Memory B cell (primary cell): ENCODE data around the gene OR6C4.
"Not testable (repeated sequence)": the region's sequence is repeated elsewhere in the genome, so short reads cannot be mapped to it uniquely, and the experiment has no call there.

Experiments used
- ATAC-seq: fragments of 150-1000 bp; cut with Tn5 transposase; 2 replicates; pipeline ENCODE4 v1.10.0; 2021; ENCODE audit warnings: low read depth, mild to moderate bottlenecking, moderate library complexity
- DNase-seq, 2 donors: peaks; one replicate each; pipeline ENCODE4 v3.0.0; 2022; ENCODE audit warnings: low spot score in 2 of 2
- H3K27ac Mint-ChIP-seq: one replicate; pipeline ENCODE4 v1.8.0; 2022; ENCODE audit warnings: mild to moderate bottlenecking, moderate library complexity, mixed read lengths
- H3K27me3 Mint-ChIP-seq: one replicate; pipeline ENCODE4 v1.8.0; 2022; ENCODE audit warnings: mixed read lengths
- H3K36me3 Mint-ChIP-seq: one replicate; pipeline ENCODE4 v1.8.0; 2022; ENCODE audit warnings: mild to moderate bottlenecking, mixed read lengths
- H3K4me1 Mint-ChIP-seq: one replicate; pipeline ENCODE4 v1.8.0; 2022; ENCODE audit warnings: mixed read lengths
- H3K4me3 Mint-ChIP-seq: one replicate; pipeline ENCODE4 v1.8.0; 2022; ENCODE audit warnings: mild to moderate bottlenecking, moderate library complexity, mixed read lengths
- H3K9me3 Mint-ChIP-seq: one replicate; pipeline ENCODE4 v1.8.0; 2022; ENCODE audit warnings: mixed read lengths

The OR6C4 gene

GRCh38 chr12:55549302-55549701 is at the start of gene OR6C4:
OR6C4 (plus strand) TSS chr12:55549602; CDS start chr12:55551227, 1,625 bp downstream.
- ATAC-seq (no peak), DNase-seq (no peak)
- Mint-ChIP-seq H3K27ac (no peak within 1 kb of the TSS), H3K27me3 (peaks cover 12% of the 10 kb centered on the region), H3K36me3 (no peaks in the 10 kb centered on the region), H3K9me3 (no peaks in the 10 kb centered on the region), H3K4me3 (no peak within 1 kb of the TSS), H3K4me1 (peaks cover 2% of the 10 kb centered on the region)

- Mint-ChIP-seq H3K36me3 (no peaks in the 10 kb centered on the region), H3K27ac (no peak overlapping the region), H3K9me3 (no peaks in the 10 kb centered on the region), H3K27me3 (peaks cover 1% of the 10 kb centered on the region), H3K4me3 (no peak overlapping the region), H3K4me1 (peaks cover 9% of the 10 kb centered on the region)
- no peak for DNase-seq
- ATAC-seq: no peak
These were observed 49.6 kb upstream of the OR6C4 start for GRCh38 chr12:55499810-55500252.

- Mint-ChIP-seq H3K27ac (no peak overlapping the region), H3K27me3 (peaks cover 1% of the 10 kb centered on the region), H3K4me3 (no peak overlapping the region), H3K4me1 (peaks cover 9% of the 10 kb centered on the region), H3K36me3 (no peaks in the 10 kb centered on the region), H3K9me3 (no peaks in the 10 kb centered on the region)
- ATAC-seq (no peak), DNase-seq (no peak)
These were observed 47.8 kb upstream of the OR6C4 start for GRCh38 chr12:55501601-55502000.

GRCh38 chr12:55515696-55516095 is 33.7 kb upstream of the OR6C4 start:
- no peak for ATAC-seq
- H3K36me3 Mint-ChIP-seq: no peaks in the 10 kb centered on the region
- DNase-seq: no peak
- peaks cover 2% of the 10 kb centered on the region for H3K9me3 Mint-ChIP-seq
- no peak overlapping the region for H3K27ac Mint-ChIP-seq
- peaks cover 6% of the 10 kb centered on the region for H3K27me3 Mint-ChIP-seq
- no peak overlapping the region for H3K4me3 Mint-ChIP-seq
- H3K4me1 Mint-ChIP-seq: no peaks in the 10 kb centered on the region

GRCh38 chr12:55516391-55516790 is 33.0 kb upstream of the OR6C4 start:
- no peak overlapping the region for H3K4me3 Mint-ChIP-seq
- no peak for ATAC-seq
- no peaks in the 10 kb centered on the region for H3K4me1 Mint-ChIP-seq
- no peak overlapping the region for H3K27ac Mint-ChIP-seq
- no peak for DNase-seq
- H3K36me3 Mint-ChIP-seq: no peaks in the 10 kb centered on the region
- peaks cover 2% of the 10 kb centered on the region for H3K9me3 Mint-ChIP-seq
- peaks cover 6% of the 10 kb centered on the region for H3K27me3 Mint-ChIP-seq

- H3K27me3 Mint-ChIP-seq: peaks cover 12% of the 10 kb centered on the region
- DNase-seq, H3K36me3 Mint-ChIP-seq, H3K9me3 Mint-ChIP-seq, H3K27ac Mint-ChIP-seq, H3K4me1 Mint-ChIP-seq, H3K4me3 Mint-ChIP-seq, ATAC-seq: not testable (repeated sequence)
These were observed 1.2 kb upstream of the OR6C4 start for GRCh38 chr12:55548235-55548634.

GRCh38 chr12:55548756-55549155 is 646 bp upstream of the OR6C4 start:
- DNase-seq (no peak), ATAC-seq (no peak)
- H3K27ac Mint-ChIP-seq: no peak overlapping the region
- no peaks in the 10 kb centered on the region for H3K36me3 Mint-ChIP-seq
- peaks cover 12% of the 10 kb centered on the region for H3K27me3 Mint-ChIP-seq
- no peak overlapping the region for H3K4me3 Mint-ChIP-seq
- no peaks in the 10 kb centered on the region for H3K9me3 Mint-ChIP-seq
- H3K4me1 Mint-ChIP-seq: peaks cover 2% of the 10 kb centered on the region

- Mint-ChIP-seq H3K27ac (no peak overlapping the region), H3K36me3 (no peaks in the 10 kb centered on the region), H3K9me3 (peaks cover 16% of the 10 kb centered on the region), H3K4me1 (no peaks in the 10 kb centered on the region), H3K4me3 (no peak overlapping the region), H3K27me3 (peaks cover 8% of the 10 kb centered on the region)
- DNase-seq: no peak
- no peak for ATAC-seq
These were observed 4.9 kb downstream of the OR6C4 start for GRCh38 chr12:55554296-55554695.

- not testable (repeated sequence) for ATAC-seq, H3K4me1 Mint-ChIP-seq, H3K27ac Mint-ChIP-seq, H3K36me3 Mint-ChIP-seq, H3K4me3 Mint-ChIP-seq, H3K27me3 Mint-ChIP-seq, DNase-seq
- H3K9me3 Mint-ChIP-seq: peaks cover 16% of the 10 kb centered on the region
These were observed 20.7 kb downstream of the OR6C4 start for GRCh38 chr12:55570060-55570459.

- peaks cover 16% of the 10 kb centered on the region for H3K9me3 Mint-ChIP-seq
These were observed 21.3 kb downstream of the OR6C4 start for GRCh38 chr12:55570689-55571088.

GRCh38 chr12:55572168-55572567 is 22.8 kb downstream of the OR6C4 start, which contains the start of gene OR2AP1:
OR2AP1 (plus strand) TSS chr12:55572468; CDS start chr12:55574415, 1,947 bp downstream.
- H3K9me3 Mint-ChIP-seq: peaks cover 15% of the 10 kb centered on the region
- DNase-seq: no peak
- no peak within 1 kb of the TSS for H3K27ac Mint-ChIP-seq
- H3K36me3 Mint-ChIP-seq: peaks cover 10% of the 10 kb centered on the region
- ATAC-seq: no peak
- peaks cover 6% of the 10 kb centered on the region for H3K27me3 Mint-ChIP-seq
- no peaks in the 10 kb centered on the region for H3K4me1 Mint-ChIP-seq
- H3K4me3 Mint-ChIP-seq: no peak within 1 kb of the TSS

More at GRCh38 chr12:55570689-55571088, 21.3 kb downstream of the OR6C4 start:
- ATAC-seq, H3K4me3 Mint-ChIP-seq, H3K36me3 Mint-ChIP-seq, H3K27me3 Mint-ChIP-seq, H3K27ac Mint-ChIP-seq, DNase-seq, H3K4me1 Mint-ChIP-seq: not testable (repeated sequence)

GRCh38 chr12:55582066-55582465 is 32.7 kb downstream of the OR6C4 start:
- no peak for ATAC-seq
- H3K36me3 Mint-ChIP-seq: no peaks in the 10 kb centered on the region
- peaks cover 6% of the 10 kb centered on the region for H3K9me3 Mint-ChIP-seq
- no peaks in the 10 kb centered on the region for H3K4me1 Mint-ChIP-seq
- peaks cover 21% of the 10 kb centered on the region for H3K27me3 Mint-ChIP-seq
- DNase-seq: no peak
- H3K4me3 Mint-ChIP-seq: no peak overlapping the region
- H3K27ac Mint-ChIP-seq: no peak overlapping the region

GRCh38 chr12:55585817-55586216 is 36.4 kb downstream of the OR6C4 start:
- no peak overlapping the region for H3K27ac Mint-ChIP-seq

GRCh38 chr12:55590152-55590551 is 40.8 kb downstream of the OR6C4 start:
- H3K9me3 Mint-ChIP-seq, H3K36me3 Mint-ChIP-seq, H3K4me3 Mint-ChIP-seq, H3K27ac Mint-ChIP-seq, DNase-seq, H3K4me1 Mint-ChIP-seq, ATAC-seq: not testable (repeated sequence)
- H3K27me3 Mint-ChIP-seq: peaks cover 22% of the 10 kb centered on the region

More at GRCh38 chr12:55585817-55586216, 36.4 kb downstream of the OR6C4 start:
- Mint-ChIP-seq H3K9me3 (no peaks in the 10 kb centered on the region), H3K36me3 (no peaks in the 10 kb centered on the region), H3K4me1 (no peaks in the 10 kb centered on the region), H3K27me3 (peaks cover 21% of the 10 kb centered on the region), H3K4me3 (no peak overlapping the region)
- no peak for ATAC-seq
- no peak for DNase-seq
